Measurements from ENCODE around the gene VMO1. TPM values are rescaled to one million over a fixed set of nuclear protein-coding genes. Genes with fewer than 3 reads are reported as not detected.

Gene VMO1
- total RNA-seq, 4 donors from 2014 or later: 1.4 to 7.2 (median 3.8) TPM; not detected in 1

DNA sequence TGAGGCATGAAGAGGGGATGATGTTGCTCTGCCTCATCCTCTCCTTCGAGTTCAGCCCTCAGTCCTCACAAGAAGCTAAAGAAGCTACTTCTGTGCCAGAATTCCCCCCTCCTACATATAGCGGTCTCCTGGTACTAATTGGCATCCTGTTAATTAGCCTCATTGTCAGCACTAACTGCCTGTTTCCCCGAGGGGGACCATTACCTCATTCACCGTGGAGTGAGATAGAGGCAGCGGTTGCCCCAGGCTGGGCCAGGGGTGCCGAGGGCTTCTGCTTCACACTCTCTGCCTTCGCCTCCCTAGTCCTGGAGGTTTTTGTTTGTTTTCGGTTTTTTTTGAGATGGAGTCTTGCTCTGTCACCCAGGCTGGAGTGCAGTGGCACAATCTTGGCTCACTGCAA, 41.2 kb upstream of the VMO1 start:
- DNase-seq: no peak
- no peak overlapping the region for H3K27ac ChIP-seq
- in situ Hi-C loops (cut with MboI; ENCODE audit: low sequenced_read_pairs in 4 of 4) (no loop called here), intact Hi-C loops (cut with DNase I; ENCODE audit: low total_unique reads) (no loop called here)
- no peaks in the 10 kb centered on the region for H3K4me1 ChIP-seq
- no peaks in the 10 kb centered on the region for H3K27me3 ChIP-seq
- ATAC-seq: no peak
- TF ChIP-seq POLR2A (IDR thresholded peaks at IDR 0.05) (no peak), CTCF (IDR thresholded peaks at IDR 0.05 in 4 of 5, conservative IDR thresholded peaks at IDR 0.05 in 1 of 5) (no peak)
- H3K4me3 ChIP-seq: no peak overlapping the region
- no peaks in the 10 kb centered on the region for H3K36me3 ChIP-seq
- H3K9me3 ChIP-seq: no peaks in the 10 kb centered on the region

GRCh38 chr17:4823373-4824089, 37.4 kb upstream of the VMO1 start:
- intact Hi-C loops (cut with DNase I; ENCODE audit: low total_unique reads): no loop called here
- no peaks in the 10 kb centered on the region for H3K4me1 ChIP-seq
- no peaks in the 10 kb centered on the region for H3K9me3 ChIP-seq
- no peak for TF ChIP-seq CTCF (IDR thresholded peaks at IDR 0.05 in 4 of 5, conservative IDR thresholded peaks at IDR 0.05 in 1 of 5)
- TF ChIP-seq POLR2A (IDR thresholded peaks at IDR 0.05): no peak
- H3K27ac ChIP-seq: no peak overlapping the region
- in situ Hi-C loops (cut with MboI; ENCODE audit: low sequenced_read_pairs in 4 of 4): no loop called here
- DNase-seq (no peak), ATAC-seq (no peak)
- H3K4me3 ChIP-seq: no peak overlapping the region
- no peaks in the 10 kb centered on the region for H3K36me3 ChIP-seq
- H3K27me3 ChIP-seq: no peaks in the 10 kb centered on the region

DNA sequence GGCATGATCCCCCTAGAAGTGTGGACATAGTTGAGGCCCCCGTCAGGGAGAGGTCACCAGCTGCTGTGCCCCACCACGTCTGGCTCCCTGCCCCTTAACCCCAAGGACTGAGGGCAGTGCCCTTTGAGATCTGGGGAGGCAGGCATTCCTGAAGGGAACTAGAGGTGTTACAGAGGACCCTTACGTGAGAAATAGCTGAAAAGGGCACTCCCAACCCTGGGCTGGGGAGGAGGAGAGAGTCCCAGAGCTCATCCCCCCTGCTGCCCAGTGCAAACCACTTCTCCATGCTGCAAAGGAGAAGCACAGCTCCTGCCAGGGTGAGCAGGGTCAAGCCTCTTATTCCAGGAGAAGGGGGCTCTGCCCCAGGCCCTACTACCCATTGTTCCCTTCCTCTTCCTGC, 36.7 kb upstream of the VMO1 start:
- ATAC-seq: no peak
- intact Hi-C loops (cut with DNase I; ENCODE audit: low total_unique reads): no loop called here

GRCh38 chr17:4818276-4818675, 32.1 kb upstream of the VMO1 start:
- Histone ChIP-seq H3K4me1 (peaks cover 0 to under 1% of the 10 kb centered on the region in 2 donors), H3K27me3 (no peaks in the 10 kb centered on the region), H3K9me3 (no peaks in the 10 kb centered on the region), H3K4me3 (no peak overlapping the region), H3K27ac (no peak overlapping the region), H3K36me3 (peaks cover 0 to 8% of the 10 kb centered on the region in 2 donors)
- intact Hi-C loops (cut with DNase I; ENCODE audit: low total_unique reads): no loop called here
- ATAC-seq (no peak), DNase-seq (no peak)
- in situ Hi-C loops (cut with MboI; ENCODE audit: low sequenced_read_pairs in 4 of 4): no loop called here
- TF ChIP-seq POLR2A (IDR thresholded peaks at IDR 0.05) (no peak), CTCF (IDR thresholded peaks at IDR 0.05 in 4 of 5, conservative IDR thresholded peaks at IDR 0.05 in 1 of 5) (no peak)

More for the DNA sequence above, 36.7 kb upstream of the VMO1 start:
- H3K9me3 ChIP-seq: no peaks in the 10 kb centered on the region
- no peaks in the 10 kb centered on the region for H3K4me1 ChIP-seq
- no peak overlapping the region for H3K4me3 ChIP-seq
- H3K36me3 ChIP-seq: no peaks in the 10 kb centered on the region
- H3K27me3 ChIP-seq: no peaks in the 10 kb centered on the region
- in situ Hi-C loops (cut with MboI; ENCODE audit: low sequenced_read_pairs in 4 of 4): no loop called here
- no peak for DNase-seq
- H3K27ac ChIP-seq: no peak overlapping the region
- TF ChIP-seq CTCF (IDR thresholded peaks at IDR 0.05 in 4 of 5, conservative IDR thresholded peaks at IDR 0.05 in 1 of 5): no peak
- no peak for TF ChIP-seq POLR2A (IDR thresholded peaks at IDR 0.05)

GRCh38 chr17:4816826-4817225, 30.7 kb upstream of the VMO1 start:
- H3K27ac ChIP-seq: no peak overlapping the region
- ATAC-seq (no peak), DNase-seq (no peak)
- H3K36me3 ChIP-seq: peaks cover 0 to 8% of the 10 kb centered on the region in 2 donors
- peaks cover 5 to 6% of the 10 kb centered on the region in 2 donors for H3K4me1 ChIP-seq
- no peaks in the 10 kb centered on the region for H3K27me3 ChIP-seq
- in situ Hi-C loops (cut with MboI; ENCODE audit: low sequenced_read_pairs in 4 of 4) (no loop called here), intact Hi-C loops (cut with DNase I; ENCODE audit: low total_unique reads) (no loop called here)
- H3K4me3 ChIP-seq: no peak overlapping the region
- no peaks in the 10 kb centered on the region for H3K9me3 ChIP-seq
- no peak for TF ChIP-seq POLR2A (IDR thresholded peaks at IDR 0.05)
- TF ChIP-seq CTCF (IDR thresholded peaks at IDR 0.05 in 4 of 5, conservative IDR thresholded peaks at IDR 0.05 in 1 of 5): no peak
